GM13977 (cell line): Measurements from ENCODE around the gene GABRB2.

Experiments
- DNase-seq: peaks from one replicate; pipeline ENCODE4 v3.0.0; 2012; ENCODE audit warnings: low spot score
- CTCF ChIP-seq: IDR thresholded peaks from 2 replicates; pipeline ENCODE4 v1.5.1; 2012; ENCODE audit warnings: mild to moderate bottlenecking, control low read depth; ENCODE audit not compliant: insufficient read depth; ENCODE audit errors: extremely low read depth, missing control alignments
- in situ Hi-C: fragments of 300-500 bp; cut with MboI; formaldehyde crosslinking; loops from one replicate; pipeline ENCODE4 v1.12.0; 2022; ENCODE audit warnings: low sequenced_read_pairs, low pct_unique_long_range_greater_than_20kb, mixed read lengths, inconsistent platforms; ENCODE audit not compliant: unreplicated experiment

GABRB2 gene

DNA sequence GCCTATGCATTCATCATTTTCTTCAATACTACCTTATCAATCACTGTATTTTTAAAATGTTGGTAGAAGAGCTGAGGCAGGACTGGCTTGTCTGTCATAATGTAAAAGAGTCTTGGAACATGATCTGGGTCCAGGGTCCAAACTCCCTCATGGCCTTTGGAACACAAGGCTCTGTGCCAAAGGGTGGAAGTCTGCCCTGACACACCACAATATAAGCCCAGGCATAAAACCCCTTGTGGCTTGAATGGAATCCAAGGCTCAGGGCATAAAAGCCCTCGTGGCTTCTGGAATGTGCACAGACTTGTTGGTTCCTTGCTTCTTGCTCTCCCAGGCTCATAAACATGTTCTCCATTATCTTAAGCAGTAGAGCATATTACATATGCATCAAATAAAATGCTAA lies 48.0 kb downstream of the GABRB2 start:
- no peak for TF ChIP-seq CTCF
- DNase-seq = no peak
- in situ Hi-C loops = no loop called here

- in situ Hi-C loops = no loop called here
- no peak for TF ChIP-seq CTCF
- no peak for DNase-seq
These were observed 62.8 kb downstream of the GABRB2 start for GRCh38 chr5:161483721-161484120.

- DNase-seq = no peak
- TF ChIP-seq CTCF = no peak
- in situ Hi-C loops = no loop called here
These were observed 64.6 kb downstream of the GABRB2 start for GRCh38 chr5:161481922-161482321.

DNA sequence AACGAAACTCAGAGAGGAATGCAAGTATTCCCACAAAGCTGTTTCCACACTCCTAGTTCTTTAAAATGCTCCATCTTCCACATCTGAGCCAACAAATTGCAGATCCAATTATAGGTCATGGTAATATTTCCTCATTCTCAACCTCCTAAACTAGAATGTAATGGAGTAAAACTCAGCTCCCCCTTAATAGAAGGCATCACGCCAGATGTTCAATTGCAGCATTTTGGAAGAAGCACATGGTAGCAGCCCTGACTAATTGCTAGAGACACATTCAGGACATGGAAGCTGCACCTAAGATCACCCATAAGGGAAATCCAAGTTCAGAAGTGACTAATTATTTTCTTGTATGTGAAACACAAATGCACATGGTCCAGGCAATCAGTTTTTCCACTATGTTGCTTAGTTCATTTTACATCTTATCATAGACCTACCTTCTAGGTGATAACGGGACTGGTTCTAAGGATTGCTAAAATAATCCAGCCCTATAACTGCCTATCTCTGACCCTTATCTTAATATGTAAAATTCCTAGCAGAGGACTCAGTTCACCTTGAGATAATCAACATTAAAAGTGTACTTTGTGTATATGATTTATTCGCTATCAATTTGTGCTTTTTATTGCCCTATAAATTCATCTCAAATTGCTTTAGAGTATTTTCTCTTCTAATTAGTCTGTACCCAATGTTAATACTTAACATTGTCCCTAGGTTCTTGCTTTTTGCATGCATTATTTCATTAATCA lies 75.1 kb downstream of the GABRB2 start:
- in situ Hi-C loops = no loop called here
- no peak for DNase-seq
- TF ChIP-seq CTCF = no peak

DNA sequence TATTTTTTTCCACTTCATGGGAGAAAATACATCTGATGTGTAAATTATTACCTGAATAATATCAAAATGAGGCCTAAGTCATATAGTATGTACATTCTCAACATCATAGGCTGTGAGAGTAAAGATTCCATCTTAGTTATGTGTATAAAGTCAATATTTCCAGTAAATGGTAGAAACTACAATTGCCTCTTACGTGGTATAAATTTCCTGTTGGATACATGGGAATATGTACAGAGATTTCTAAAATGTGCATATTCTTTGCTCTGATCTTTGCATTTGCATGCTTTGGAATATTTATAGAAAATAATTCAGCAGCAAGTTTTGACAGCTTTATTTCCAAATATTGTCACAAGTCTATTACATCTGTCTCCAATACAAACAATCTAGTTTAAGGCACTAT lies 78.8 kb downstream of the GABRB2 start:
- in situ Hi-C loops = no loop called here
- no peak for TF ChIP-seq CTCF
- no peak for DNase-seq

DNA sequence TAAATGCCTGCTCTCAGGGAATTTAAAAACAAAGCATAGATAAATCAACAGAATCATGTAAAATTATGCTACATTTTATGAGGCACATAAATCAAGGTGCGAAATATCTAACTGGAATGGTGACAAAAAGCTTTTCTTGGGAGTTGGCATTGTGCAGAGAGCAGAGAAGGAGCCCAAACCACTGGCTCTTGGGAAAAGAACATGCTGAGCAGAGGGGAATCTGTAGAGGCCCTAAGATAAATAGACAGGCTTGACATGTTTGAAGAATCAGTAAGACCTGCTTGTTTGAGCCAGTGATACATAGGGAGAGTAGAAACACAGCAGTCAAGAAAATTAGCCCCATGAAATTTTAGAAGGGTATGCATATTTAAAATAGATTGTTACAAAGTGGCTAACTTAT lies 85.8 kb downstream of the GABRB2 start:
- in situ Hi-C loops = no loop called here
- DNase-seq = no peak

More for the DNA sequence above, 85.8 kb downstream of the GABRB2 start:
- TF ChIP-seq CTCF = no peak
